ENCODE results near the gene MACIR.
"Not testable (repeated sequence)": the region's sequence is repeated elsewhere in the genome, so short reads cannot be mapped to it uniquely, and the experiment has no call there.

GRCh38 chr5:103219074-103219473, 39.5 kb upstream of the MACIR start:
- TF ChIP-seq POLR2A (IDR thresholded peaks at IDR 0.05; ENCODE audit: low read length); GATA1 (IDR thresholded peaks at IDR 0.05; ENCODE audit: low read depth, low read length): not testable (repeated sequence)

Measured in erythroblast (primary cell).